ENCODE data around the gene MYO9A. TPM values are rescaled to one million over a fixed set of nuclear protein-coding genes. Genes with fewer than 3 reads are reported as not detected.

Gene MYO9A
- polyA plus RNA-seq, 3 donors: 3.9 to 6.6 (median 5.0) TPM

DNA sequence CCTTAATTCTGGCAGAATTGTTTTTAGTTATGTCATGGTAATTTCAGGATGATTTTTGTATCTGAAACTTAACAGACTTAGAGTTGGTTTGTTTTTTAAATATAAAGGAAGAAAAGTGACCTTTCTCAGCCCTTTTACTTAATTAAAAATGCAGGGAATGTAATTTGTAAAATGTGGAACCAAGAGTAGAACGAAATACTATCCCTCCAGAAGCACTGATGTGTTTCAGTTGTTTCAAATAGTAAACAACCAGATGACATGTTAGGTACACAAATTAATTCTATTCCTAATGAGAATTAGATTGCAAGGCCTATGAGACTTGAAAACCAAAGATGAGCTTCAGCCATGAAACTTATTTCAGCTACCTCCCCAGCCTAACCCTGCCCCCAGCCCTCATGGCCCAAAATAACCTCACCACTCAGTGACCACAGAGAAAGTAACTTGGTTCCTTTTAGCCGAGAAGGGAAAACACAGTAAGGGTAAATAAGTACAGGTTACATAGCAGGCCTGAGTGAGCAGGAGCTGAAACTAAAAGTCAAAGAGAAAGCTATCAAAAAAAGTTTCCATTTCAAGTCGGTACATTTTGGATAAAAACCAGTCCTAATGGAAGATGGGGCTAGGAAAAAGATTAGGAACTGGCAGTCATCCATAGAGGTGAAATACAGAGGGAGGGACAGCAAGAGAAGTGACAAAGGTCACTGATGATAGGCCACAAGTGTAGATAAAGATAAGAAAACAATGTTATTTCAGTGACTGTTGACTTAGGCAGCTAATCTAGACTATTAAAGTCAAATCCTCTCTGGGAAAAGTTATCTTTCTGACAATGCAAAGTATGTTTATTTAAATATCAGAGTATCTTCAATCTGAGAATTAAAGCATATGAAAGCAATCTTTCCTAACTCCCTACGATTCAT is 23.5 kb upstream of the MYO9A start:
- Histone ChIP-seq H3K79me2 (ENCODE audit: insufficient read depth, low read length) (no peaks in the 10 kb centered on the region), H3K9ac (ENCODE audit: insufficient read depth, low read length, poor library complexity, severe bottlenecking) (no peak overlapping the region), H3K4me3 (replicated peaks in 1 of 3; ENCODE audit: low read depth in 2 of 3, low read length in 3 of 3) (no peak overlapping the region), H3K27me3 (ENCODE audit: control insufficient read depth in 2 of 2, insufficient read depth in 2 of 2, low read length in 2 of 2) (no peaks in the 10 kb centered on the region), H3K9me3 (replicated peaks in 1 of 2; ENCODE audit: control insufficient read depth in 1 of 2, insufficient read depth in 1 of 2, low read length in 2 of 2) (no peaks in the 10 kb centered on the region), H3K4me1 (ENCODE audit: control insufficient read depth in 1 of 2, insufficient read depth in 2 of 2, low read length in 2 of 2) (peaks cover under 1 to 1% of the 10 kb centered on the region in 2 donors), H3K36me3 (replicated peaks in 1 of 2; ENCODE audit: control insufficient read depth in 1 of 2, insufficient read depth in 2 of 2, low read length in 2 of 2) (no peaks in the 10 kb centered on the region), H3K4me2 (replicated peaks; ENCODE audit: extremely low read depth, low read length, poor library complexity, severe bottlenecking) (no peak overlapping the region), H3K27ac (ENCODE audit: low read depth in 1 of 2, low read length in 2 of 2) (no peak overlapping the region), H2AFZ (ENCODE audit: insufficient read depth, low read depth, low read length, poor library complexity, severe bottlenecking) (no peak overlapping the region), H4K20me1 (ENCODE audit: insufficient read depth, low read length) (no peaks in the 10 kb centered on the region)
- TF ChIP-seq, protein P1, sequence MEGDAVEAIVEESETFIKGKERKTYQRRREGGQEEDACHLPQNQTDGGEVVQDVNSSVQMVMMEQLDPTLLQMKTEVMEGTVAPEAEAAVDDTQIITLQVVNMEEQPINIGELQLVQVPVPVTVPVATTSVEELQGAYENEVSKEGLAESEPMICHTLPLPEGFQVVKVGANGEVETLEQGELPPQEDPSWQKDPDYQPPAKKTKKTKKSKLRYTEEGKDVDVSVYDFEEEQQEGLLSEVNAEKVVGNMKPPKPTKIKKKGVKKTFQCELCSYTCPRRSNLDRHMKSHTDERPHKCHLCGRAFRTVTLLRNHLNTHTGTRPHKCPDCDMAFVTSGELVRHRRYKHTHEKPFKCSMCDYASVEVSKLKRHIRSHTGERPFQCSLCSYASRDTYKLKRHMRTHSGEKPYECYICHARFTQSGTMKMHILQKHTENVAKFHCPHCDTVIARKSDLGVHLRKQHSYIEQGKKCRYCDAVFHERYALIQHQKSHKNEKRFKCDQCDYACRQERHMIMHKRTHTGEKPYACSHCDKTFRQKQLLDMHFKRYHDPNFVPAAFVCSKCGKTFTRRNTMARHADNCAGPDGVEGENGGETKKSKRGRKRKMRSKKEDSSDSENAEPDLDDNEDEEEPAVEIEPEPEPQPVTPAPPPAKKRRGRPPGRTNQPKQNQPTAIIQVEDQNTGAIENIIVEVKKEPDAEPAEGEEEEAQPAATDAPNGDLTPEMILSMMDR (IDR thresholded peaks at IDR 0.05): no peak
- H3K4me3 Mint-ChIP-seq: no peak overlapping the region
- no peak for DNase-seq
- no peaks in the 10 kb centered on the region for H3K27me3 Mint-ChIP-seq (ENCODE audit: low read depth in 3 of 3)
- peaks cover 9% of the 10 kb centered on the region for H3K4me1 Mint-ChIP-seq
- H3K27ac Mint-ChIP-seq: no peak overlapping the region
- 0% methylated on average over 1 of the region's 4 CpGs for WGBS (ENCODE audit: insufficient coverage)
- no peaks in the 10 kb centered on the region for H3K36me3 Mint-ChIP-seq
- H3K9me3 Mint-ChIP-seq: no peaks in the 10 kb centered on the region
- intact Hi-C loops (cut with micrococcal nuclease): no loop called here

DNA sequence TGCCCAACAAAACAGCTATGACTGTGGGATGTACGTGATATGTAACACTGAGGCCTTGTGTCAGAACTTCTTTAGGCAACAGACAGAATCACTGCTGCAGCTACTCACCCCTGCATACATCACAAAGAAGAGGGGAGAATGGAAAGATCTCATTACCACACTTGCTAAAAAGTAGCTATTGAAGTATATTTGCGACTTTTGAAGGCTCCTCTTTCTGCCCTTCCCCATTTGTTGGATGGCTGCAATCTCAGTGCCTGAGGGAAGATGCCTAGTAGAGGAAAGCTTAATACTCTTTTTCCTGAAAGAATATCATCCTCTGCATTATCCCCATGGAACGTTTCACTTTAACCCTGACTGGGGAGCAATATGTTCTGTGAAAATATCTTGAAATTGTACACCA is 22.1 kb upstream of the MYO9A start:
- TF ChIP-seq, protein P1 (IDR thresholded peaks at IDR 0.05): no peak
- no peaks in the 10 kb centered on the region for H3K79me2 ChIP-seq (ENCODE audit: insufficient read depth, low read length)
- no peaks in the 10 kb centered on the region for H3K36me3 ChIP-seq (replicated peaks in 1 of 2; ENCODE audit: control insufficient read depth in 1 of 2, insufficient read depth in 2 of 2, low read length in 2 of 2)
- H3K4me3 ChIP-seq (replicated peaks in 1 of 3; ENCODE audit: low read depth in 2 of 3, low read length in 3 of 3): no peak overlapping the region
- H3K9me3 Mint-ChIP-seq: no peaks in the 10 kb centered on the region
- no peaks in the 10 kb centered on the region for H4K20me1 ChIP-seq (ENCODE audit: insufficient read depth, low read length)
- no peak for DNase-seq
- no peak overlapping the region for H3K4me2 ChIP-seq (replicated peaks; ENCODE audit: extremely low read depth, low read length, poor library complexity, severe bottlenecking)
- WGBS (ENCODE audit: insufficient coverage): no CpG with 5 or more reads among the region's 3 CpGs
- peaks cover 6% of the 10 kb centered on the region for H3K4me1 Mint-ChIP-seq
- no peaks in the 10 kb centered on the region for H3K27me3 Mint-ChIP-seq (ENCODE audit: low read depth in 3 of 3)
- H2AFZ ChIP-seq (ENCODE audit: insufficient read depth, low read depth, low read length, poor library complexity, severe bottlenecking): no peak overlapping the region
- H3K9ac ChIP-seq (ENCODE audit: insufficient read depth, low read length, poor library complexity, severe bottlenecking): no peak overlapping the region
- H3K4me3 Mint-ChIP-seq: no peak overlapping the region
- no peak overlapping the region for H3K27ac ChIP-seq (ENCODE audit: low read depth in 1 of 2, low read length in 2 of 2)
- H3K4me1 ChIP-seq (ENCODE audit: control insufficient read depth in 1 of 2, insufficient read depth in 2 of 2, low read length in 2 of 2): no peaks in the 10 kb centered on the region
- no peak overlapping the region for H3K27ac Mint-ChIP-seq
- H3K36me3 Mint-ChIP-seq: no peaks in the 10 kb centered on the region
- H3K27me3 ChIP-seq (ENCODE audit: control insufficient read depth in 2 of 2, insufficient read depth in 2 of 2, low read length in 2 of 2): no peaks in the 10 kb centered on the region
- H3K9me3 ChIP-seq (replicated peaks in 1 of 2; ENCODE audit: control insufficient read depth in 1 of 2, insufficient read depth in 1 of 2, low read length in 2 of 2): no peaks in the 10 kb centered on the region
- intact Hi-C loops (cut with micrococcal nuclease): no loop called here
